HEK293 (cell line): ENCODE results near the gene GUCY1B1.

Source experiments
- BCL11B ChIP-seq: fragments of 450-650 bp; formaldehyde crosslinking; IDR thresholded peaks from 2 replicates; pipeline ENCODE4 v1.5.1; 2016; ENCODE audit warnings: low read depth, missing biosample characterization, missing genetic modification characterization
- HOXA7 ChIP-seq: sonication (generic); formaldehyde crosslinking; IDR thresholded peaks from 2 replicates; pipeline ENCODE4 v1.8.1; 2022; ENCODE audit warnings: missing genetic modification reagents, borderline replicate concordance
- HOXC10 ChIP-seq: sonication (generic); formaldehyde crosslinking; IDR thresholded peaks from 2 replicates; pipeline ENCODE4 v1.8.1; 2023; ENCODE audit warnings: mild to moderate bottlenecking, missing genetic modification reagents
- MZF1 ChIP-seq: fragments of 450-650 bp; formaldehyde crosslinking; IDR thresholded peaks from 2 replicates; pipeline ENCODE4 v1.5.1; 2017; ENCODE audit warnings: missing biosample characterization, missing genetic modification characterization, borderline replicate concordance
- PRDM1 ChIP-seq: fragments of 450-650 bp; formaldehyde crosslinking; IDR thresholded peaks from 2 replicates; pipeline ENCODE4; 2016; ENCODE audit warnings: missing biosample characterization, missing genetic modification characterization
- ZEB2 ChIP-seq: fragments of 450-650 bp; formaldehyde crosslinking; IDR thresholded peaks from 2 replicates; pipeline ENCODE4 v1.5.1; 2016; ENCODE audit warnings: missing biosample characterization, missing genetic modification characterization
- ZFP3 ChIP-seq: fragments of 450-650 bp; formaldehyde crosslinking; IDR thresholded peaks from 2 replicates; pipeline ENCODE4 v1.5.1; 2016; ENCODE audit warnings: low read depth, missing biosample characterization, missing genetic modification characterization
- ZNF10 ChIP-seq: fragments of 450-650 bp; formaldehyde crosslinking; IDR thresholded peaks from 2 replicates; pipeline ENCODE4 v1.5.1; 2017; ENCODE audit warnings: missing biosample characterization, missing genetic modification characterization
- ZNF174 ChIP-seq: fragments of 450-650 bp; formaldehyde crosslinking; IDR thresholded peaks from 2 replicates; pipeline ENCODE4 v1.5.0; 2017; ENCODE audit warnings: missing biosample characterization, mild to moderate bottlenecking, missing genetic modification characterization
- ZNF202 ChIP-seq: fragments of 450-650 bp; formaldehyde crosslinking; IDR thresholded peaks from 2 replicates; pipeline ENCODE4 v1.5.1; 2016; ENCODE audit warnings: missing biosample characterization, missing genetic modification characterization, borderline replicate concordance
- ZNF426 ChIP-seq: fragments of 450-650 bp; formaldehyde crosslinking; IDR thresholded peaks from 2 replicates; pipeline ENCODE4 v1.5.1; 2017; ENCODE audit warnings: missing biosample characterization, missing genetic modification characterization, mild to moderate bottlenecking, inconsistent platforms, moderate library complexity
- ZNF473 ChIP-seq: fragments of 450-650 bp; formaldehyde crosslinking; IDR thresholded peaks from 2 replicates; pipeline ENCODE4 v1.5.1; 2017; ENCODE audit warnings: missing biosample characterization, missing genetic modification characterization
- ZNF501 ChIP-seq: fragments of 450-650 bp; formaldehyde crosslinking; IDR thresholded peaks from 2 replicates; pipeline ENCODE4 v1.5.1; 2016; ENCODE audit warnings: missing biosample characterization, missing genetic modification characterization
- ZNF555 ChIP-seq: fragments of 450-650 bp; formaldehyde crosslinking; conservative IDR thresholded peaks from 2 replicates; pipeline ENCODE4 v1.5.1; 2017; ENCODE audit warnings: missing biosample characterization, mild to moderate bottlenecking, missing genetic modification characterization, inconsistent platforms
- ZNF629 ChIP-seq: fragments of 450-650 bp; formaldehyde crosslinking; IDR thresholded peaks from 2 replicates; pipeline ENCODE4 v1.5.1; 2017; ENCODE audit warnings: missing biosample characterization, missing genetic modification characterization
- ZNF654 ChIP-seq: fragments of 450-650 bp; formaldehyde crosslinking; IDR thresholded peaks from 2 replicates; pipeline ENCODE4 v1.5.1; 2016; ENCODE audit warnings: low read depth, missing biosample characterization, missing genetic modification characterization
- ZNF670 ChIP-seq: fragments of 450-650 bp; formaldehyde crosslinking; IDR thresholded peaks from 2 replicates; pipeline ENCODE4 v1.5.1; 2016; ENCODE audit warnings: missing biosample characterization, missing genetic modification characterization, low read depth
- ZNF677 ChIP-seq: fragments of 450-650 bp; IDR thresholded peaks from 2 replicates; pipeline ENCODE4 v1.5.0; 2018; ENCODE audit warnings: missing biosample characterization, mild to moderate bottlenecking, missing genetic modification characterization, moderate library complexity
- ZNF777 ChIP-seq: fragments of 450-650 bp; formaldehyde crosslinking; IDR thresholded peaks from 2 replicates; pipeline ENCODE4 v1.5.1; 2017; ENCODE audit warnings: missing biosample characterization, missing genetic modification characterization, borderline replicate concordance
- ZNF792 ChIP-seq: fragments of 450-650 bp; formaldehyde crosslinking; IDR thresholded peaks from 2 replicates; pipeline ENCODE4 v1.5.1; 2016; ENCODE audit warnings: missing biosample characterization, missing genetic modification characterization
- ZNF830 ChIP-seq: fragments of 450-650 bp; IDR thresholded peaks from 2 replicates; pipeline ENCODE4 v1.5.0; 2018; ENCODE audit warnings: missing biosample characterization, missing genetic modification characterization, low read depth, mild to moderate bottlenecking, moderate library complexity
- TF ChIP-seq, protein P1 (sequence below): fragments of 450-650 bp; formaldehyde crosslinking; IDR thresholded peaks from 2 replicates; pipeline ENCODE4 v1.5.1; 2016; ENCODE audit warnings: missing biosample characterization, missing genetic modification characterization, borderline replicate concordance
- TF ChIP-seq, protein P2 (sequence below): fragments of 450-650 bp; formaldehyde crosslinking; IDR thresholded peaks from 2 replicates; pipeline ENCODE4 v1.5.1; 2016; ENCODE audit warnings: missing biosample characterization, missing genetic modification characterization, low read depth
- TF ChIP-seq, protein P3 (sequence below): fragments of 450-650 bp; formaldehyde crosslinking; IDR thresholded peaks from 2 replicates; pipeline ENCODE4 v1.5.1; 2016; ENCODE audit warnings: missing biosample characterization, missing genetic modification characterization
- TF ChIP-seq, protein P4 (sequence below): fragments of 450-650 bp; formaldehyde crosslinking; IDR thresholded peaks from 2 replicates; pipeline ENCODE4 v1.5.1; 2016; ENCODE audit warnings: missing biosample characterization, missing genetic modification characterization
- TF ChIP-seq, protein P5 (sequence below): fragments of 450-650 bp; formaldehyde crosslinking; IDR thresholded peaks from 2 replicates; pipeline ENCODE4 v1.5.1; 2017; ENCODE audit warnings: missing biosample characterization, missing genetic modification characterization
- TF ChIP-seq, protein P6 (sequence below): sonication (generic); formaldehyde crosslinking; IDR thresholded peaks from 2 replicates; pipeline ENCODE4 v1.8.1; 2022; ENCODE audit warnings: mild to moderate bottlenecking, moderate library complexity, missing genetic modification reagents

The GUCY1B1 gene

GRCh38 chr4:155759372-155760252, 791 bp downstream of the GUCY1B1 start (continued):
- TF ChIP-seq, protein P1, sequence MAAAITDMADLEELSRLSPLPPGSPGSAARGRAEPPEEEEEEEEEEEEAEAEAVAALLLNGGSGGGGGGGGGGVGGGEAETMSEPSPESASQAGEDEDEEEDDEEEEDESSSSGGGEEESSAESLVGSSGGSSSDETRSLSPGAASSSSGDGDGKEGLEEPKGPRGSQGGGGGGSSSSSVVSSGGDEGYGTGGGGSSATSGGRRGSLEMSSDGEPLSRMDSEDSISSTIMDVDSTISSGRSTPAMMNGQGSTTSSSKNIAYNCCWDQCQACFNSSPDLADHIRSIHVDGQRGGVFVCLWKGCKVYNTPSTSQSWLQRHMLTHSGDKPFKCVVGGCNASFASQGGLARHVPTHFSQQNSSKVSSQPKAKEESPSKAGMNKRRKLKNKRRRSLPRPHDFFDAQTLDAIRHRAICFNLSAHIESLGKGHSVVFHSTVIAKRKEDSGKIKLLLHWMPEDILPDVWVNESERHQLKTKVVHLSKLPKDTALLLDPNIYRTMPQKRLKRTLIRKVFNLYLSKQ, result no peak
- TF ChIP-seq ZNF555 (tag by site-specific recombination) (no peak), ZNF792 (tag by site-specific recombination) (no peak), ZNF670 (no peak), ZNF629 (tag by site-specific recombination) (no peak), HOXC10 (CRISPR knock-in tag) (0 out of 2 replicates have a peak, but pooled peaks have one; percentile 17), ZNF202 (tag by site-specific recombination) (no peak), MZF1 (tag by site-specific recombination) (no peak), PRDM1 (no peak), HOXA7 (CRISPR knock-in tag) (no peak), ZEB2 (tag by site-specific recombination) (no peak; the same call in 1 of the 2 replicates), ZNF426 (tag by site-specific recombination) (no peak), ZNF777 (tag by site-specific recombination) (no peak), ZFP3 (no peak), ZNF501 (no peak; the same call in none of the 2 replicates), BCL11B (tag by site-specific recombination) (no peak), ZNF830 (no peak), ZNF10 (tag by site-specific recombination) (no peak), ZNF473 (no peak), ZNF677 (tag by site-specific recombination) (no peak), ZNF654 (no peak), ZNF174 (tag by site-specific recombination) (no peak)
- TF ChIP-seq, protein P2, sequence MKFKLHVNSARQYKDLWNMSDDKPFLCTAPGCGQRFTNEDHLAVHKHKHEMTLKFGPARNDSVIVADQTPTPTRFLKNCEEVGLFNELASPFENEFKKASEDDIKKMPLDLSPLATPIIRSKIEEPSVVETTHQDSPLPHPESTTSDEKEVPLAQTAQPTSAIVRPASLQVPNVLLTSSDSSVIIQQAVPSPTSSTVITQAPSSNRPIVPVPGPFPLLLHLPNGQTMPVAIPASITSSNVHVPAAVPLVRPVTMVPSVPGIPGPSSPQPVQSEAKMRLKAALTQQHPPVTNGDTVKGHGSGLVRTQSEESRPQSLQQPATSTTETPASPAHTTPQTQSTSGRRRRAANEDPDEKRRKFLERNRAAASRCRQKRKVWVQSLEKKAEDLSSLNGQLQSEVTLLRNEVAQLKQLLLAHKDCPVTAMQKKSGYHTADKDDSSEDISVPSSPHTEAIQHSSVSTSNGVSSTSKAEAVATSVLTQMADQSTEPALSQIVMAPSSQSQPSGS (tag by site-specific recombination), result no peak
- TF ChIP-seq, protein P3, sequence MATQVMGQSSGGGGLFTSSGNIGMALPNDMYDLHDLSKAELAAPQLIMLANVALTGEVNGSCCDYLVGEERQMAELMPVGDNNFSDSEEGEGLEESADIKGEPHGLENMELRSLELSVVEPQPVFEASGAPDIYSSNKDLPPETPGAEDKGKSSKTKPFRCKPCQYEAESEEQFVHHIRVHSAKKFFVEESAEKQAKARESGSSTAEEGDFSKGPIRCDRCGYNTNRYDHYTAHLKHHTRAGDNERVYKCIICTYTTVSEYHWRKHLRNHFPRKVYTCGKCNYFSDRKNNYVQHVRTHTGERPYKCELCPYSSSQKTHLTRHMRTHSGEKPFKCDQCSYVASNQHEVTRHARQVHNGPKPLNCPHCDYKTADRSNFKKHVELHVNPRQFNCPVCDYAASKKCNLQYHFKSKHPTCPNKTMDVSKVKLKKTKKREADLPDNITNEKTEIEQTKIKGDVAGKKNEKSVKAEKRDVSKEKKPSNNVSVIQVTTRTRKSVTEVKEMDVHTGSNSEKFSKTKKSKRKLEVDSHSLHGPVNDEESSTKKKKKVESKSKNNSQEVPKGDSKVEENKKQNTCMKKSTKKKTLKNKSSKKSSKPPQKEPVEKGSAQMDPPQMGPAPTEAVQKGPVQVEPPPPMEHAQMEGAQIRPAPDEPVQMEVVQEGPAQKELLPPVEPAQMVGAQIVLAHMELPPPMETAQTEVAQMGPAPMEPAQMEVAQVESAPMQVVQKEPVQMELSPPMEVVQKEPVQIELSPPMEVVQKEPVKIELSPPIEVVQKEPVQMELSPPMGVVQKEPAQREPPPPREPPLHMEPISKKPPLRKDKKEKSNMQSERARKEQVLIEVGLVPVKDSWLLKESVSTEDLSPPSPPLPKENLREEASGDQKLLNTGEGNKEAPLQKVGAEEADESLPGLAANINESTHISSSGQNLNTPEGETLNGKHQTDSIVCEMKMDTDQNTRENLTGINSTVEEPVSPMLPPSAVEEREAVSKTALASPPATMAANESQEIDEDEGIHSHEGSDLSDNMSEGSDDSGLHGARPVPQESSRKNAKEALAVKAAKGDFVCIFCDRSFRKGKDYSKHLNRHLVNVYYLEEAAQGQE (tag by site-specific recombination), result no peak
- TF ChIP-seq, protein P4, sequence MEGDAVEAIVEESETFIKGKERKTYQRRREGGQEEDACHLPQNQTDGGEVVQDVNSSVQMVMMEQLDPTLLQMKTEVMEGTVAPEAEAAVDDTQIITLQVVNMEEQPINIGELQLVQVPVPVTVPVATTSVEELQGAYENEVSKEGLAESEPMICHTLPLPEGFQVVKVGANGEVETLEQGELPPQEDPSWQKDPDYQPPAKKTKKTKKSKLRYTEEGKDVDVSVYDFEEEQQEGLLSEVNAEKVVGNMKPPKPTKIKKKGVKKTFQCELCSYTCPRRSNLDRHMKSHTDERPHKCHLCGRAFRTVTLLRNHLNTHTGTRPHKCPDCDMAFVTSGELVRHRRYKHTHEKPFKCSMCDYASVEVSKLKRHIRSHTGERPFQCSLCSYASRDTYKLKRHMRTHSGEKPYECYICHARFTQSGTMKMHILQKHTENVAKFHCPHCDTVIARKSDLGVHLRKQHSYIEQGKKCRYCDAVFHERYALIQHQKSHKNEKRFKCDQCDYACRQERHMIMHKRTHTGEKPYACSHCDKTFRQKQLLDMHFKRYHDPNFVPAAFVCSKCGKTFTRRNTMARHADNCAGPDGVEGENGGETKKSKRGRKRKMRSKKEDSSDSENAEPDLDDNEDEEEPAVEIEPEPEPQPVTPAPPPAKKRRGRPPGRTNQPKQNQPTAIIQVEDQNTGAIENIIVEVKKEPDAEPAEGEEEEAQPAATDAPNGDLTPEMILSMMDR (tag by site-specific recombination), result peak; percentile 46; the same call in 1 of the 2 replicates
- TF ChIP-seq, protein P5, sequence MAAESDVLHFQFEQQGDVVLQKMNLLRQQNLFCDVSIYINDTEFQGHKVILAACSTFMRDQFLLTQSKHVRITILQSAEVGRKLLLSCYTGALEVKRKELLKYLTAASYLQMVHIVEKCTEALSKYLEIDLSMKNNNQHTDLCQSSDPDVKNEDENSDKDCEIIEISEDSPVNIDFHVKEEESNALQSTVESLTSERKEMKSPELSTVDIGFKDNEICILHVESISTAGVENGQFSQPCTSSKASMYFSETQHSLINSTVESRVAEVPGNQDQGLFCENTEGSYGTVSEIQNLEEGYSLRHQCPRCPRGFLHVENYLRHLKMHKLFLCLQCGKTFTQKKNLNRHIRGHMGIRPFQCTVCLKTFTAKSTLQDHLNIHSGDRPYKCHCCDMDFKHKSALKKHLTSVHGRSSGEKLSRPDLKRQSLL (tag by site-specific recombination), result no peak
- TF ChIP-seq, protein P6, sequence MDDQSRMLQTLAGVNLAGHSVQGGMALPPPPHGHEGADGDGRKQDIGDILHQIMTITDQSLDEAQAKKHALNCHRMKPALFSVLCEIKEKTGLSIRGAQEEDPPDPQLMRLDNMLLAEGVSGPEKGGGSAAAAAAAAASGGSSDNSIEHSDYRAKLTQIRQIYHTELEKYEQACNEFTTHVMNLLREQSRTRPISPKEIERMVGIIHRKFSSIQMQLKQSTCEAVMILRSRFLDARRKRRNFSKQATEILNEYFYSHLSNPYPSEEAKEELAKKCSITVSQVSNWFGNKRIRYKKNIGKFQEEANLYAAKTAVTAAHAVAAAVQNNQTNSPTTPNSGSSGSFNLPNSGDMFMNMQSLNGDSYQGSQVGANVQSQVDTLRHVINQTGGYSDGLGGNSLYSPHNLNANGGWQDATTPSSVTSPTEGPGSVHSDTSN (CRISPR knock-in tag), result no peak
